CD14-positive monocyte (primary cell): Measurements from ENCODE around the gene GABRD. TPM values are rescaled to one million over a fixed set of nuclear protein-coding genes. Genes with fewer than 3 reads are reported as not detected.

Experiments used
- DNase-seq, 3 donors: peaks; one replicate each; pipeline ENCODE4 v3.0.0-alpha.2; 2011 to 2022
- H2AFZ ChIP-seq: 2 replicates; pipeline ENCODE4 v1.6.0; 2012; ENCODE audit warnings: mild to moderate bottlenecking, low read depth, low read length, inconsistent platforms; ENCODE audit not compliant: insufficient read depth, poor library complexity, severe bottlenecking
- H3K27ac ChIP-seq, 2 donors: 1 replicate in 1 of 2; 2 replicates in 1 of 2; pipeline ENCODE4 v1.5.1; 2012 to 2013; ENCODE audit warnings: low read length in 2 of 2, control low read depth in 1 of 2, inconsistent platforms in 1 of 2, low read depth in 1 of 2, mild to moderate bottlenecking in 1 of 2
- H3K27me3 ChIP-seq, 2 donors: one replicate each; pipeline versions ENCODE4 v1.6.0 to v1.6.1; 2011 to 2013; ENCODE audit warnings: low read length in 2 of 2; ENCODE audit not compliant: control insufficient read depth in 2 of 2, insufficient read depth in 2 of 2
- H3K36me3 ChIP-seq, 2 donors: replicated peaks in 1 of 2; 1 replicate in 1 of 2; 2 replicates in 1 of 2; pipeline versions ENCODE4 v1.5.1 to v1.6.1; 2012 to 2013; ENCODE audit warnings: low read length in 2 of 2, control low read depth in 1 of 2, inconsistent platforms in 1 of 2, mild to moderate bottlenecking in 1 of 2; ENCODE audit not compliant: insufficient read depth in 2 of 2, control insufficient read depth in 1 of 2
- H3K4me1 ChIP-seq, 2 donors: 1 replicate in 1 of 2; 2 replicates in 1 of 2; pipeline versions ENCODE4 v1.5.1 to v1.6.1; 2012 to 2013; ENCODE audit warnings: low read length in 2 of 2, control low read depth in 1 of 2, inconsistent platforms in 1 of 2, mild to moderate bottlenecking in 1 of 2, moderate library complexity in 1 of 2; ENCODE audit not compliant: insufficient read depth in 2 of 2, control insufficient read depth in 1 of 2
- H3K4me2 ChIP-seq: replicated peaks from 2 replicates; pipeline ENCODE3; 2012; ENCODE audit warnings: low read length, moderate library complexity, mild to moderate bottlenecking; ENCODE audit not compliant: poor library complexity, severe bottlenecking; ENCODE audit errors: extremely low read depth
- H3K4me3 ChIP-seq, 3 experiments: fragments of 200-600 bp in 1 of 3; sonication (generic) in 1 of 3; replicated peaks in 1 of 3; 1 replicate in 2 of 3; 2 replicates in 1 of 3; pipeline ENCODE4 v1.5.1; 2011 to 2013; ENCODE audit warnings: low read length in 3 of 3, mild to moderate bottlenecking in 3 of 3, control low read depth in 2 of 3, low read depth in 2 of 3, inconsistent platforms in 1 of 3, moderate library complexity in 1 of 3
- H3K79me2 ChIP-seq: 2 replicates; pipeline ENCODE4 v1.6.0; 2012; ENCODE audit warnings: mild to moderate bottlenecking, control low read depth, inconsistent platforms, low read length, moderate library complexity; ENCODE audit not compliant: insufficient read depth
- H3K9ac ChIP-seq: 2 replicates; pipeline ENCODE4 v1.6.0; 2017; ENCODE audit warnings: low read length, mild to moderate bottlenecking; ENCODE audit not compliant: insufficient read depth, poor library complexity, severe bottlenecking
- H3K9me3 ChIP-seq, 2 donors: replicated peaks in 1 of 2; 1 replicate in 1 of 2; 2 replicates in 1 of 2; pipeline versions ENCODE4 v1.5.1 to v1.6.1; 2012 to 2013; ENCODE audit warnings: low read length in 2 of 2, control low read depth in 1 of 2; ENCODE audit not compliant: control insufficient read depth in 1 of 2, insufficient read depth in 1 of 2
- H4K20me1 ChIP-seq: 2 replicates; pipeline ENCODE4 v1.6.0; 2012; ENCODE audit warnings: mild to moderate bottlenecking, low read length, control low read depth, moderate library complexity; ENCODE audit not compliant: insufficient read depth
- H3K27ac Mint-ChIP-seq, 7 donors: one replicate each; pipeline ENCODE4 v1.8.0; 2020; ENCODE audit warnings: mild to moderate bottlenecking in 7 of 7, mixed read lengths in 7 of 7, moderate library complexity in 6 of 7, inconsistent platforms in 2 of 7
- H3K27me3 Mint-ChIP-seq, 3 donors: one replicate each; pipeline ENCODE4 v1.8.0; 2021 to 2022; ENCODE audit warnings: low read depth in 3 of 3, mild to moderate bottlenecking in 3 of 3, mixed read lengths in 3 of 3, moderate library complexity in 3 of 3, inconsistent platforms in 1 of 3
- H3K36me3 Mint-ChIP-seq, 2 donors: one replicate each; pipeline ENCODE4 v1.8.0; 2020; ENCODE audit warnings: mixed read lengths in 2 of 2, inconsistent platforms in 1 of 2, mild to moderate bottlenecking in 1 of 2
- H3K4me1 Mint-ChIP-seq: one replicate; pipeline ENCODE4 v1.8.0; 2020; ENCODE audit warnings: mild to moderate bottlenecking, mixed read lengths
- H3K4me3 Mint-ChIP-seq, 2 donors: one replicate each; pipeline ENCODE4 v1.8.0; 2020; ENCODE audit warnings: mild to moderate bottlenecking in 2 of 2, mixed read lengths in 2 of 2, moderate library complexity in 1 of 2
- H3K9me3 Mint-ChIP-seq, 7 donors: one replicate each; pipeline ENCODE4 v1.8.0; 2020 to 2022; ENCODE audit warnings: mixed read lengths in 7 of 7, mild to moderate bottlenecking in 6 of 7, moderate library complexity in 6 of 7, inconsistent platforms in 2 of 7
- CTCF ChIP-seq: fragments of 200-600 bp; IDR thresholded peaks from one replicate; pipeline ENCODE4 v1.8.0; 2022; ENCODE audit warnings: antibody characterized with exemption, mild to moderate bottlenecking
- WGBS: methylation state at CpG from one replicate; pipeline ENCODE4 v1.1.5; 2013; ENCODE audit warnings: missing lambda C conversion rate; ENCODE audit not compliant: insufficient coverage; 5-methylcytosine and 5-hydroxymethylcytosine counted together
- intact Hi-C, 2 donors: fragments of 100-400 bp; cut with micrococcal nuclease; formaldehyde crosslinking; loops; one replicate each; pipeline versions ENCODE4 v1.15.0 to v1.15.1; 2023
- polyA plus RNA-seq, 3 donors: library from polyadenylated mRNA; depleted of rRNA in 1 of 3; unstranded in 2 of 3; stranded (reverse) in 1 of 3; fragments of 300-500 nt in 2 of 3; fragments of >200 nt in 1 of 3; fragmentation: Illumina TruSeq in 2 of 3; gene quantifications; 1 replicate in 2 of 3; 2 replicates in 1 of 3; pipeline ENCODE4 v1.2.3, GENCODE V29; 2012 to 2021

GABRD gene
- polyA plus RNA-seq, 3 donors: not detected

- H3K9ac ChIP-seq: no peak overlapping the region
- no peaks in the 10 kb centered on the region for H3K4me1 ChIP-seq
- Mint-ChIP-seq H3K27ac (no peak overlapping the region), H3K36me3 (no peaks in the 10 kb centered on the region), H3K4me3 (no peak overlapping the region), H3K27me3 (peaks cover 1 to 16% (median 9%) of the 10 kb centered on the region in 3 donors), H3K9me3 (peaks cover 6 to 13% (median 9%) of the 10 kb centered on the region in 7 donors), H3K4me1 (peaks cover 5% of the 10 kb centered on the region)
- no peaks in the 10 kb centered on the region for H4K20me1 ChIP-seq
- H3K9me3 ChIP-seq: peaks cover 9 to 21% of the 10 kb centered on the region in 2 donors
- H3K4me2 ChIP-seq: no peak overlapping the region
- H3K36me3 ChIP-seq: no peaks in the 10 kb centered on the region
- intact Hi-C loops: no loop called here
- no peak overlapping the region for H3K27ac ChIP-seq
- 92% methylated on average over 31 of the region's 32 CpGs for WGBS
- no peak for DNase-seq
- no peaks in the 10 kb centered on the region for H3K27me3 ChIP-seq
- no peaks in the 10 kb centered on the region for H3K79me2 ChIP-seq
- TF ChIP-seq CTCF: no peak
- no peak overlapping the region for H2AFZ ChIP-seq
- H3K4me3 ChIP-seq: no peak overlapping the region
Measured at GRCh38 chr1:1985375-1986050, 33.6 kb upstream of the GABRD start.

DNA sequence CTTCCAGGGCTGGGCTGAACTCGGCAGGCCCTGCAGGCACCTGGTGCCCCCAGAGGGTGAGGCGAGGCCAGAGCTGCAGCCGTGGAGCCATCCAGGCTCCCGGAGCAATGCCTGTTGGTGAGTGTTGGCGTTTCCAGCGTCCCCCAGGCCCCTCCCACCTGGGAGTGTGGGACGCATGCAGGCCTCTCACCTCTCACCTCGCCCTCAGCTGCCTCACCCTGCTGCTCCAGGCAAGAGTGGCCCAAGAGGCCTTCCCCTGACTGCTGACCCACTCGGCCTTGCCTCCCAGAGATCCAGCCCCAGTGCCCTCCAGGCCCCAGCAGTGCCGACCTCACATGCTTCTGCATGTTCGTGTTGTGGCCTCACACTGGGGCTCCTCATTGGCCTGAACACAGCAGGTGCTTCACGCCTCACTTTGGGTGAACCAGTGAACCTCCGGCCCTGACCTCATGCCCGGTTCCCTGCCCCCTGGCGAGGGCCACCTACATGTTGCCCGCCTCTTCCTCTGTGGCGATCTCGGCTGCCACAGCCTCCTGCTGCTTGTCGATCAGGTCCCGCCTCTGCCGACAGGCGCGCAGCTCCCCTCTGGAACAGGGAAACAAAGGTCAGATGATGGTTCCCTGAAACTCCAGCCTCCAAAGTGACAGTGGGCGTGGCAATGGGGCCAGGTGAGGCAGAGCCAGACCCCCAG is 32.5 kb upstream of the GABRD start:
- no peaks in the 10 kb centered on the region for H3K36me3 ChIP-seq

More for the DNA sequence above, 32.5 kb upstream of the GABRD start:
- Histone ChIP-seq H3K4me3 (no peak overlapping the region), H3K9me3 (peaks cover 0 to 10% of the 10 kb centered on the region in 2 donors), H3K4me1 (no peaks in the 10 kb centered on the region), H3K79me2 (no peaks in the 10 kb centered on the region), H2AFZ (no peak overlapping the region), H3K27ac (no peak overlapping the region), H3K4me2 (no peak overlapping the region), H3K9ac (no peak overlapping the region), H4K20me1 (no peaks in the 10 kb centered on the region), H3K27me3 (no peaks in the 10 kb centered on the region)
- H3K4me3 Mint-ChIP-seq: no peak overlapping the region
- intact Hi-C loops: no loop called here
- H3K36me3 Mint-ChIP-seq: no peaks in the 10 kb centered on the region
- DNase-seq: no peak
- no peak overlapping the region for H3K27ac Mint-ChIP-seq
- peaks cover 1 to 22% (median 9%) of the 10 kb centered on the region in 3 donors for H3K27me3 Mint-ChIP-seq
- WGBS: 89% methylated on average over 22 of the region's 24 CpGs
- H3K4me1 Mint-ChIP-seq: peaks cover 6% of the 10 kb centered on the region
- H3K9me3 Mint-ChIP-seq: peaks cover 0 to 6% (median 2%) of the 10 kb centered on the region in 7 donors
- no peak for TF ChIP-seq CTCF
